ENCODE measurements around the gene TMEM150A. TPM values are rescaled to one million over a fixed set of nuclear protein-coding genes. Genes with fewer than 3 reads are reported as not detected.
A peak's percentile ranks its signal among the peaks of the same experiment; 100 is the strongest.

TMEM150A gene
- total and polyA plus RNA-seq, 2 of the 13 experiments (the other 11 are each of a cell fraction or from before 2014, with no cell fraction given) = 30.1 to 70.4 TPM

GRCh38 chr2:85551698-85552678, 50.5 kb downstream of the TMEM150A start (continued):
- TF ChIP-seq ZNF781 (CRISPR knock-in tag; IDR thresholded peaks at IDR 0.05; ENCODE audit: borderline replicate concordance, not compliant biosample characterization) = no peak
- TF ChIP-seq ZNF326 (CRISPR knock-in tag; IDR thresholded peaks at IDR 0.05; ENCODE audit: borderline replicate concordance) = no peak
- peak; percentile 62 for TF ChIP-seq MIER2 (CRISPR knock-in tag; IDR thresholded peaks at IDR 0.05)
- no peak for TF ChIP-seq ZBTB8A (CRISPR knock-in tag; IDR thresholded peaks at IDR 0.05; ENCODE audit: borderline replicate concordance, low read depth)
- TF ChIP-seq MYC (CRISPR knock-in tag; IDR thresholded peaks at IDR 0.05; ENCODE audit: borderline replicate concordance) = no peak
- no peak for TF ChIP-seq ZNF598 (CRISPR knock-in tag; IDR thresholded peaks at IDR 0.05; ENCODE audit: borderline replicate concordance)
- TF ChIP-seq ZNF17 (CRISPR knock-in tag; IDR thresholded peaks at IDR 0.05) = no peak
- no peak for TF ChIP-seq MED13 (CRISPR knock-in tag; IDR thresholded peaks at IDR 0.05)
- no peak for TF ChIP-seq KLF13 (CRISPR knock-in tag; IDR thresholded peaks at IDR 0.05)
- no peak for TF ChIP-seq NFE2 (CRISPR knock-in tag; IDR thresholded peaks at IDR 0.05)
- TF ChIP-seq ZNF101 (CRISPR knock-in tag; IDR thresholded peaks at IDR 0.05; ENCODE audit: borderline replicate concordance, low read depth) = no peak
- TF ChIP-seq EED (CRISPR knock-in tag; IDR thresholded peaks at IDR 0.05) = 0 out of 2 replicates have a peak, but pooled peaks have one; percentile 69
- no peak for TF ChIP-seq KMT2B (CRISPR knock-in tag; IDR thresholded peaks at IDR 0.05)
- no peak for TF ChIP-seq FUBP1 (CRISPR knock-in tag; IDR thresholded peaks at IDR 0.05; ENCODE audit: borderline replicate concordance)
- TF ChIP-seq HNF4G (IDR thresholded peaks at IDR 0.05; ENCODE audit: borderline replicate concordance, low read depth, low read length) = no peak
- 0 out of 2 replicates have a peak, but pooled peaks have one; percentile 11 for TF ChIP-seq HNF4G (CRISPR knock-in tag; IDR thresholded peaks at IDR 0.05; ENCODE audit: borderline replicate concordance, low read depth)
- no peak for TF ChIP-seq RARG (CRISPR knock-in tag; IDR thresholded peaks at IDR 0.05; ENCODE audit: low read depth)
- no peak; the same call in 1 of the 2 replicates for TF ChIP-seq SALL1 (CRISPR knock-in tag; IDR thresholded peaks at IDR 0.05)
- no peak for TF ChIP-seq ONECUT2 (CRISPR knock-in tag; IDR thresholded peaks at IDR 0.05)
- 0 out of 2 replicates have a peak, but pooled peaks have one; percentile 52 for TF ChIP-seq ZBTB7B (CRISPR knock-in tag; IDR thresholded peaks at IDR 0.05)
- no peak for TF ChIP-seq ETS1 (CRISPR knock-in tag; IDR thresholded peaks at IDR 0.05)
- no peak for TF ChIP-seq ZNF121 (CRISPR knock-in tag; IDR thresholded peaks at IDR 0.05)
- TF ChIP-seq ZBTB42 (CRISPR knock-in tag; IDR thresholded peaks at IDR 0.05) = no peak
- TF ChIP-seq NFYB (CRISPR knock-in tag; IDR thresholded peaks at IDR 0.05) = no peak
- no peak for TF ChIP-seq TARDBP (CRISPR knock-in tag; IDR thresholded peaks at IDR 0.05)
- peak; percentile 56; the same call in 1 of the 2 replicates for TF ChIP-seq REPIN1 (CRISPR knock-in tag; IDR thresholded peaks at IDR 0.05; ENCODE audit: borderline replicate concordance, low read depth)
- TF ChIP-seq ZNF652 (CRISPR knock-in tag; IDR thresholded peaks at IDR 0.05; ENCODE audit: borderline replicate concordance, low read depth) = no peak; the same call in 1 of the 2 replicates
